Measurements from ENCODE around the gene CDH15. TPM values are rescaled to one million over a fixed set of nuclear protein-coding genes. Genes with fewer than 3 reads are reported as not detected.

The CDH15 gene, protein sequence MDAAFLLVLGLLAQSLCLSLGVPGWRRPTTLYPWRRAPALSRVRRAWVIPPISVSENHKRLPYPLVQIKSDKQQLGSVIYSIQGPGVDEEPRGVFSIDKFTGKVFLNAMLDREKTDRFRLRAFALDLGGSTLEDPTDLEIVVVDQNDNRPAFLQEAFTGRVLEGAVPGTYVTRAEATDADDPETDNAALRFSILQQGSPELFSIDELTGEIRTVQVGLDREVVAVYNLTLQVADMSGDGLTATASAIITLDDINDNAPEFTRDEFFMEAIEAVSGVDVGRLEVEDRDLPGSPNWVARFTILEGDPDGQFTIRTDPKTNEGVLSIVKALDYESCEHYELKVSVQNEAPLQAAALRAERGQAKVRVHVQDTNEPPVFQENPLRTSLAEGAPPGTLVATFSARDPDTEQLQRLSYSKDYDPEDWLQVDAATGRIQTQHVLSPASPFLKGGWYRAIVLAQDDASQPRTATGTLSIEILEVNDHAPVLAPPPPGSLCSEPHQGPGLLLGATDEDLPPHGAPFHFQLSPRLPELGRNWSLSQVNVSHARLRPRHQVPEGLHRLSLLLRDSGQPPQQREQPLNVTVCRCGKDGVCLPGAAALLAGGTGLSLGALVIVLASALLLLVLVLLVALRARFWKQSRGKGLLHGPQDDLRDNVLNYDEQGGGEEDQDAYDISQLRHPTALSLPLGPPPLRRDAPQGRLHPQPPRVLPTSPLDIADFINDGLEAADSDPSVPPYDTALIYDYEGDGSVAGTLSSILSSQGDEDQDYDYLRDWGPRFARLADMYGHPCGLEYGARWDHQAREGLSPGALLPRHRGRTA
- total RNA-seq (not detected), total RNA-seq (0 to 0.27 (median 0) reads per million in 172 experiments)
- not detected for polyA plus RNA-seq (2013, experiment 1 of 2)
- 3.9 TPM for polyA plus RNA-seq (2013, experiment 2 of 2)

DNA sequence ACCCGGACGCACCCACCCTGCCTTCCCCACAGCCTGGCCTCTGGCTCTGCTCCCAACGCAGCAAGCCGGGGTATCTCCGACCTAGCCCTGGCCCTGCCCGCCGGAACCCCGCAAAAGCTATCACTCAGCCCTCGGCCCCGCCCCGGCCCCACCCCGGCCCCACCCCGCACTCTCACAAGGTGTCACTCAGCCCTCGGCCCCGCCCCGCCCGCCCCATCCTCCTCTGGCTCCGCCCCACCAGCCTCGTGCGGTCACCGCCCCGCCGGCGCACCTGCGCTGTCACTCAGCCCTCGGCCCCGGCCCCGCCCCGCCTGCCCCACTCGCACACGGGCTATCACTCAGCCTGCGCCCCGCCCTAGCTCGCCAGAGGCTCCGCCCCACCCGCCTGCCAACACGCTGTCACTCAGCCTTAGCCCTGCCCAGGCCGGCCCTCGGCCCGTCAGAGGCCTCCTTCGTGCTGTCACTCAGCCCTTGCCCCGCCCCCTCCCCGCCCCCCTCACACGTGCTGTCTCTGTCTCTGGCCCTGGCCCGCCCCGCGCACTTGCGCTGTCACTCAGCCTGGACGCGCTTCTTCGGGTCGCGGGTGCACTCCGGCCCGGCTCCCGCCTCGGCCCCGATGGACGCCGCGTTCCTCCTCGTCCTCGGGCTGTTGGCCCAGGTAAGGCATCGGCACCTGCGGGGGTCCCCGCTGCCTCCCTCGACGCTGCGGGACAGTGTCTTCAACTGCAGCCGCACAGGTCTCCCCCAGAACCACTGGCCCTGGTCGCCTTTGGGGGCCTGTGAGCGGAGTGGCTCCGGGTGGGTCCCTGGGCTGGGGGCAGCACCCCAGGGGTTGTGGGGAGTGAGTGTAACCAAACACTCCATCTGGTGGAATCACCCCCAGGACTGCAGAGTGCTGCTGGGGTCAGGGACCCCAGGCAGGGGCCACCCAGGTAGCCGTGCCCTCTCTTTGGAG, at the start of gene CDH15:
CDH15 (plus strand) TSS at position 533 of the 955 bp plus-strand sequence; CDS start at position 617, 84 bp downstream.
- H3K4me3 Mint-ChIP-seq, result peak within 1 kb of the TSS; percentile 79
- ATAC-seq (ENCODE audit: poor library complexity), result peak; percentile 96
- CTCF ChIA-PET, result interaction anchor here (0.5 to 1.0 kb wide), 2 partner anchors 45 to 277 kb away, joined by 3 to 5 read pairs; no protein-coding TSS in a partner anchor

DNA sequence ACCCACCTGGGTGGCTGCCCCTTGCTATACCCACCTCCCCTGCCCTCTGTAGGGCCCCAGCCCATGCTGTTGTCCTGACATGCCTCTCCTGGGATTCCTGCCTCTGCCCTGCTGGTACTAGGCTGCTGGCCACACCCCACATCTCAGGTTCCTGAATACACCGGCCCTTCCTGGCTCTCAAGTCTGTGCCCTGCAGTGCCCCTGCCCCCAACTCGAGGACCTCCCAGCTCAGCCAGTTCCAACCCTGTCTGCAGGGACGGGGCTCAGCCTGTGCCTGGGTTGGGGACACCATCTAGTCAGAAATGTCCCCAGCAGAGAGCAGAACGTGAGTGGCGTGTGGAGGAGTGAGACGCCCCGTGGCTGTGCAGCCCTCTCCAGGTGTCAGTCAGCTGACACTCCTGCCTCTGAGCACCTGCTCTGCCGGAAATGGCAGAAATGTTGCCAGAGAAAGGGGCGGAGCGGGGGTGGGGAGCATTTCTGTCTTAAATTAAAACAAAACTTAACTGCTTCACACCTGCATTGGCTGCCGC, 49.2 kb upstream of the CDH15 start:
- Histone ChIP-seq H3K27ac (ENCODE audit: low read depth in 1 of 2, low read length in 2 of 2) (peak overlapping the region in 1 of 2 donors; percentile 44), H3K36me3 (ENCODE audit: insufficient read depth, low read length) (peaks cover 51% of the 10 kb centered on the region), H3K27me3 (ENCODE audit: control insufficient read depth in 1 of 2, insufficient read depth in 2 of 2, low read length in 2 of 2) (no peaks in the 10 kb centered on the region), H3K4me3 (ENCODE audit: low read length) (peak overlapping the region; percentile 9), H3K4me1 (ENCODE audit: insufficient read depth, low read length) (peaks cover 54% of the 10 kb centered on the region), H3K9me3 (ENCODE audit: control insufficient read depth in 1 of 2, insufficient read depth in 1 of 2, low read length in 2 of 2) (no peaks in the 10 kb centered on the region)
- peak; percentile 95 for ATAC-seq (ENCODE audit: poor library complexity)
- H3K27me3 Mint-ChIP-seq, result no peaks in the 10 kb centered on the region
- peak overlapping the region; percentile 77 for H3K4me3 Mint-ChIP-seq
- H3K9me3 Mint-ChIP-seq, result no peaks in the 10 kb centered on the region
- intact Hi-C loops (cut with DNase I, micrococcal nuclease), result loop anchor here (1.0 to 2.0 kb wide), 2 partner anchors 25 to 30 kb away; partner anchors contain the start of gene ACSF3 (in 1 of the 2)
- TF ChIP-seq, protein P1, sequence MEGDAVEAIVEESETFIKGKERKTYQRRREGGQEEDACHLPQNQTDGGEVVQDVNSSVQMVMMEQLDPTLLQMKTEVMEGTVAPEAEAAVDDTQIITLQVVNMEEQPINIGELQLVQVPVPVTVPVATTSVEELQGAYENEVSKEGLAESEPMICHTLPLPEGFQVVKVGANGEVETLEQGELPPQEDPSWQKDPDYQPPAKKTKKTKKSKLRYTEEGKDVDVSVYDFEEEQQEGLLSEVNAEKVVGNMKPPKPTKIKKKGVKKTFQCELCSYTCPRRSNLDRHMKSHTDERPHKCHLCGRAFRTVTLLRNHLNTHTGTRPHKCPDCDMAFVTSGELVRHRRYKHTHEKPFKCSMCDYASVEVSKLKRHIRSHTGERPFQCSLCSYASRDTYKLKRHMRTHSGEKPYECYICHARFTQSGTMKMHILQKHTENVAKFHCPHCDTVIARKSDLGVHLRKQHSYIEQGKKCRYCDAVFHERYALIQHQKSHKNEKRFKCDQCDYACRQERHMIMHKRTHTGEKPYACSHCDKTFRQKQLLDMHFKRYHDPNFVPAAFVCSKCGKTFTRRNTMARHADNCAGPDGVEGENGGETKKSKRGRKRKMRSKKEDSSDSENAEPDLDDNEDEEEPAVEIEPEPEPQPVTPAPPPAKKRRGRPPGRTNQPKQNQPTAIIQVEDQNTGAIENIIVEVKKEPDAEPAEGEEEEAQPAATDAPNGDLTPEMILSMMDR (IDR thresholded peaks at IDR 0.05), result no peak
- peak overlapping the region; percentile 97 for H3K27ac Mint-ChIP-seq
- ChIA-PET POLR2A (interaction anchor here (1.5 to 2.8 kb wide), 2 partner anchors 25 to 29 kb away, joined by 3 to 27 read pairs; partner anchors contain the start of gene ACSF3), CTCF (interaction anchor here (0.8 to 1.4 kb wide), 2 partner anchors 25 to 29 kb away, joined by 4 read pairs; partner anchors contain the start of gene ACSF3)
- peak; percentile 63 to 88 (median 83) for DNase-seq
- H3K4me1 Mint-ChIP-seq (ENCODE audit: low read depth), result peaks cover 61% of the 10 kb centered on the region
- H3K36me3 Mint-ChIP-seq (ENCODE audit: low read depth), result peaks cover 67% of the 10 kb centered on the region

More for the DNA sequence above, at the start of gene CDH15:
- TF ChIP-seq, protein P1 (IDR thresholded peaks at IDR 0.05), result no peak
- no peaks in the 10 kb centered on the region for H3K27me3 ChIP-seq (ENCODE audit: control insufficient read depth in 1 of 2, insufficient read depth in 2 of 2, low read length in 2 of 2)
- H3K27me3 Mint-ChIP-seq, result peaks cover 4% of the 10 kb centered on the region
- H3K27ac Mint-ChIP-seq, result no peak within 1 kb of the TSS
- no peak within 1 kb of the TSS for H3K27ac ChIP-seq (ENCODE audit: low read depth in 1 of 2, low read length in 2 of 2)
- peaks cover 0 to 5% of the 10 kb centered on the region in 2 experiments for H3K9me3 ChIP-seq (ENCODE audit: control insufficient read depth in 1 of 2, insufficient read depth in 1 of 2, low read length in 2 of 2)
- H3K4me1 ChIP-seq (ENCODE audit: insufficient read depth, low read length), result peaks cover 30% of the 10 kb centered on the region
- H3K36me3 Mint-ChIP-seq (ENCODE audit: low read depth), result no peaks in the 10 kb centered on the region
- DNase-seq, result peak; percentile 92 to 99 (median 95)
- POLR2A ChIA-PET, result interaction anchor here (0.8 to 1.6 kb wide), 5 partner anchors 21 to 314 kb away, joined by 3 to 10 read pairs (median 4); partner anchors contain the start of genes ACSF3, GALNS, TRAPPC2L and ZNF778
- no peaks in the 10 kb centered on the region for H3K9me3 Mint-ChIP-seq
- H3K4me3 ChIP-seq (ENCODE audit: low read length), result peak within 1 kb of the TSS; percentile 53
- intact Hi-C loops (cut with DNase I, micrococcal nuclease), result loop anchor here in 1 of 2 experiments (1.0 to 2.0 kb wide), 2 partner anchors 21 to 45 kb away; partner anchors contain the start of gene ZNF778
- no peaks in the 10 kb centered on the region for H3K36me3 ChIP-seq (ENCODE audit: insufficient read depth, low read length)
- H3K4me1 Mint-ChIP-seq (ENCODE audit: low read depth), result peaks cover 8% of the 10 kb centered on the region
